Breast epithelium (tissue), 4 donors: ENCODE results near the gene AGR3. TPM values are rescaled to one million over a fixed set of nuclear protein-coding genes. Genes with fewer than 3 reads are reported as not detected.
A peak's percentile ranks its signal among the peaks of the same experiment; 100 is the strongest.

Experiments used
- DNase-seq, 2 donors: peaks; one replicate each; pipeline ENCODE4 v3.0.0-alpha.2; 2019; ENCODE audit warnings: low spot score in 2 of 2
- H3K27ac ChIP-seq, 2 donors: fragments of 200-600 bp; sonication (generic) in 1 of 2; one replicate each; pipeline ENCODE4 v1.5.1; 2016 to 2019; ENCODE audit warnings: mild to moderate bottlenecking in 1 of 2
- H3K27me3 ChIP-seq, 2 donors: fragments of 200-600 bp; sonication (generic) in 1 of 2; one replicate each; pipeline versions ENCODE4 v1.5.1 to v1.6.0; 2017 to 2019; ENCODE audit warnings: control low read depth in 1 of 2, mild to moderate bottlenecking in 1 of 2
- H3K36me3 ChIP-seq: fragments of 200-600 bp; one replicate; pipeline ENCODE4 v1.5.1; 2019
- H3K4me1 ChIP-seq, 2 donors: fragments of 200-600 bp; sonication (generic); one replicate each; pipeline ENCODE4 v1.5.1; 2016 to 2019; ENCODE audit warnings: control low read depth in 1 of 2
- H3K4me3 ChIP-seq, 3 donors: fragments of 200-600 bp; sonication (generic); 1 replicate in 2 of 3; 2 replicates in 1 of 3; pipeline ENCODE4 v1.5.1; 2016 to 2019; ENCODE audit warnings: mild to moderate bottlenecking in 3 of 3, moderate library complexity in 2 of 3
- H3K9me3 ChIP-seq, 2 donors: fragments of 200-600 bp; sonication (generic) in 1 of 2; one replicate each; pipeline ENCODE4 v1.5.1; 2016 to 2019; ENCODE audit warnings: control low read depth in 1 of 2
- CTCF ChIP-seq, 3 donors: fragments of 450-650 bp; IDR thresholded peaks; one replicate each; pipeline ENCODE4 v1.5.1; 2016 to 2017; ENCODE audit warnings: antibody characterized with exemption in 3 of 3, mild to moderate bottlenecking in 3 of 3, moderate library complexity in 3 of 3
- POLR2A ChIP-seq: fragments of 450-650 bp; IDR thresholded peaks from one replicate; pipeline ENCODE4 v1.6.1; 2016; ENCODE audit warnings: antibody characterized with exemption, mild to moderate bottlenecking, moderate library complexity
- POLR2AphosphoS5 ChIP-seq, 3 donors: sonication (generic); formaldehyde crosslinking; IDR thresholded peaks; one replicate each; pipeline ENCODE4 v1.6.1; 2017; ENCODE audit warnings: antibody characterized with exemption in 3 of 3
- intact Hi-C: fragments of 100-400 bp; cut with DNase I; formaldehyde crosslinking; loops from one replicate; pipeline ENCODE4 v1.15.1; 2023; ENCODE audit warnings: low total_unique reads
- total RNA-seq, 3 donors: library from RNA; depleted of rRNA; stranded (reverse); fragments of >200 nt; gene quantifications; one replicate each; pipeline ENCODE4 v1.1.0, GENCODE V29; 2016

Gene AGR3
- total RNA-seq, 3 donors from 2014 or later, result 32.1 to 37.3 TPM; not detected in 1

DNA sequence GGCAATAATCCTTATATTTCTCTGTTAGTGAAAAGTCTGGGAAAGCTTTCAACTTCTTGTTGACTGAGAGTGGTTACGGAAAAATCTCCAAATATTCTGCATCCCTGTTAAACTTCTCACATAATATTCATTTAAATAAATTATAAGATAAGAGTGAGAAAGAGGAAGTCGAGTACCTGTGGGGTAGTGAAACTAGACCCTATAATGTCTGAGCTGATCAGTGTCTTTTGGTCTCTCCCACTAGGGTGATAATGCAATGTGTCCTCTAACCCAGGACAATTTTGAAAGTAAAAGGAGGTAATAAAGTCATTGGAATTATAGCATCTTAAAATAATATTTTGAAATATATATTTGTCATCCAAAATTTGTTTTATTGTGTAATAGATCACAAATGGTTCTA is 2.1 kb upstream of the AGR3 start:
- intact Hi-C loops, result no loop called here
- TF ChIP-seq POLR2AphosphoS5 (IDR thresholded peaks at IDR 0.05) (no peak), CTCF (IDR thresholded peaks at IDR 0.05) (no peak), POLR2A (no peak)
- no peak overlapping the region for H3K4me3 ChIP-seq

GRCh38 chr7:16880554-16880953 is 1.2 kb downstream of the AGR3 start:
- Histone ChIP-seq H3K27ac (peak overlapping the region; percentile 62 to 71), H3K4me3 (peak overlapping the region in 1 of 3 donors; percentile 19)

More for the DNA sequence above, 2.1 kb upstream of the AGR3 start:
- Histone ChIP-seq H3K36me3 (no peaks in the 10 kb centered on the region), H3K9me3 (no peaks in the 10 kb centered on the region), H3K4me1 (no peaks in the 10 kb centered on the region), H3K27ac (no peak overlapping the region), H3K27me3 (no peaks in the 10 kb centered on the region)
- no peak for DNase-seq

GRCh38 chr7:16879181-16879580 is 2.6 kb downstream of the AGR3 start:
- no peaks in the 10 kb centered on the region for H3K9me3 ChIP-seq
- H3K4me1 ChIP-seq, result no peaks in the 10 kb centered on the region
- no peak overlapping the region for H3K4me3 ChIP-seq
- no peaks in the 10 kb centered on the region for H3K27me3 ChIP-seq
- TF ChIP-seq POLR2A, result no peak
- TF ChIP-seq CTCF (IDR thresholded peaks at IDR 0.05), result no peak
- TF ChIP-seq POLR2AphosphoS5 (IDR thresholded peaks at IDR 0.05), result no peak
- intact Hi-C loops, result no loop called here
- no peak overlapping the region for H3K27ac ChIP-seq
- H3K36me3 ChIP-seq, result no peaks in the 10 kb centered on the region
- no peak for DNase-seq

More at GRCh38 chr7:16880554-16880953, 1.2 kb downstream of the AGR3 start:
- Histone ChIP-seq H3K27me3 (no peaks in the 10 kb centered on the region), H3K4me1 (no peaks in the 10 kb centered on the region), H3K36me3 (no peaks in the 10 kb centered on the region), H3K9me3 (no peaks in the 10 kb centered on the region)
- DNase-seq, result no peak
- TF ChIP-seq POLR2A (no peak), POLR2AphosphoS5 (IDR thresholded peaks at IDR 0.05) (no peak), CTCF (IDR thresholded peaks at IDR 0.05) (no peak)
- intact Hi-C loops, result no loop called here

DNA sequence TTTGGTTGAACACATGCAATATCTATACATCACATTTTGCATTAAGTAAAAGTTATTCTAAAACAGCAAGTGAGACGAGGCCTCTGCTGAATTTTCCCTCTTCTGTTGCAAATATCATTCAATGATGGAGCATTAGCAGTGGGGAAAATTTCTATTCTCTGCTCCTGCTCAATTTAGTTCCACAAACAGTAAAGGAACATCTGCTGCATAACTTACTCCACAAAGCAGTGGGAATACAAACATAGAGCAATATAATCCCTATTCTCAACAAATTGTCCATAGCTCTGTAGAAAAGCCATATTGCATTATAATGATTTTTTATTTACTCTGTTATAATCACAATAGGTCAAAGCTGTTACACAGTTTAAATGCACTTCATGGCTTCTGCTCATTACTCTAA is 5.9 kb downstream of the AGR3 start:
- no peaks in the 10 kb centered on the region for H3K4me1 ChIP-seq
- no peaks in the 10 kb centered on the region for H3K36me3 ChIP-seq
- H3K4me3 ChIP-seq, result no peak overlapping the region
- TF ChIP-seq CTCF (IDR thresholded peaks at IDR 0.05) (no peak), POLR2AphosphoS5 (IDR thresholded peaks at IDR 0.05) (no peak), POLR2A (no peak)
- intact Hi-C loops, result no loop called here
- no peaks in the 10 kb centered on the region for H3K27me3 ChIP-seq
- H3K9me3 ChIP-seq, result no peaks in the 10 kb centered on the region
- no peak overlapping the region for H3K27ac ChIP-seq
- DNase-seq, result no peak

- no peaks in the 10 kb centered on the region for H3K36me3 ChIP-seq
- intact Hi-C loops, result no loop called here
- no peak for TF ChIP-seq CTCF (IDR thresholded peaks at IDR 0.05)
- no peaks in the 10 kb centered on the region for H3K27me3 ChIP-seq
- H3K4me3 ChIP-seq, result no peak overlapping the region
- no peaks in the 10 kb centered on the region for H3K9me3 ChIP-seq
- no peak overlapping the region for H3K27ac ChIP-seq
- no peak for DNase-seq
- H3K4me1 ChIP-seq, result no peaks in the 10 kb centered on the region
Measured at GRCh38 chr7:16874066-16874465, 7.7 kb downstream of the AGR3 start.
